Breast epithelium (tissue), 4 donors: ENCODE measurements around the gene NHLRC1. TPM values are rescaled to one million over a fixed set of nuclear protein-coding genes. Genes with fewer than 3 reads are reported as not detected.
A peak's percentile ranks its signal among the peaks of the same experiment; 100 is the strongest.
"Not testable (repeated sequence)": the region's sequence is repeated elsewhere in the genome, so short reads cannot be mapped to it uniquely, and the experiment has no call there.

Experiments used
- DNase-seq, 2 donors: peaks; one replicate each; pipeline ENCODE4 v3.0.0-alpha.2; 2019; ENCODE audit warnings: low spot score in 2 of 2
- H3K27ac ChIP-seq, 2 donors: fragments of 200-600 bp; sonication (generic) in 1 of 2; one replicate each; pipeline ENCODE4 v1.5.1; 2016 to 2019; ENCODE audit warnings: mild to moderate bottlenecking in 1 of 2
- H3K27me3 ChIP-seq, 2 donors: fragments of 200-600 bp; sonication (generic) in 1 of 2; one replicate each; pipeline versions ENCODE4 v1.5.1 to v1.6.0; 2017 to 2019; ENCODE audit warnings: control low read depth in 1 of 2, mild to moderate bottlenecking in 1 of 2
- H3K36me3 ChIP-seq: fragments of 200-600 bp; one replicate; pipeline ENCODE4 v1.5.1; 2019
- H3K4me1 ChIP-seq, 2 donors: fragments of 200-600 bp; sonication (generic); one replicate each; pipeline ENCODE4 v1.5.1; 2016 to 2019; ENCODE audit warnings: control low read depth in 1 of 2
- H3K4me3 ChIP-seq, 3 donors: fragments of 200-600 bp; sonication (generic); 1 replicate in 2 of 3; 2 replicates in 1 of 3; pipeline ENCODE4 v1.5.1; 2016 to 2019; ENCODE audit warnings: mild to moderate bottlenecking in 3 of 3, moderate library complexity in 2 of 3
- H3K9me3 ChIP-seq, 2 donors: fragments of 200-600 bp; sonication (generic) in 1 of 2; one replicate each; pipeline ENCODE4 v1.5.1; 2016 to 2019; ENCODE audit warnings: control low read depth in 1 of 2
- POLR2A ChIP-seq: fragments of 450-650 bp; IDR thresholded peaks from one replicate; pipeline ENCODE4 v1.6.1; 2016; ENCODE audit warnings: antibody characterized with exemption, mild to moderate bottlenecking, moderate library complexity
- POLR2AphosphoS5 ChIP-seq, 3 donors: sonication (generic); formaldehyde crosslinking; IDR thresholded peaks; one replicate each; pipeline ENCODE4 v1.6.1; 2017; ENCODE audit warnings: antibody characterized with exemption in 3 of 3
- intact Hi-C: fragments of 100-400 bp; cut with DNase I; formaldehyde crosslinking; loops from one replicate; pipeline ENCODE4 v1.15.1; 2023; ENCODE audit warnings: low total_unique reads
- total RNA-seq, 3 donors: library from RNA; depleted of rRNA; stranded (reverse); fragments of >200 nt; gene quantifications; one replicate each; pipeline ENCODE4 v1.1.0, GENCODE V29; 2016
- TF ChIP-seq, protein P1 (sequence below), 3 donors: fragments of 450-650 bp; IDR thresholded peaks; one replicate each; pipeline ENCODE4 v1.5.1; 2016 to 2017; ENCODE audit warnings: antibody characterized with exemption in 3 of 3, mild to moderate bottlenecking in 3 of 3, moderate library complexity in 3 of 3

Gene NHLRC1
- total RNA-seq, 3 donors from 2014 or later = 2.0 to 3.2 (median 2.7) TPM

GRCh38 chr6:18154507-18155149 is 32.2 kb upstream of the NHLRC1 start, which contains the start of gene TPMT:
TPMT (minus strand) TSS chr6:18155077; CDS start chr6:18149127, 5,950 bp downstream.
- H3K9me3 ChIP-seq = no peaks in the 10 kb centered on the region
- no peaks in the 10 kb centered on the region for H3K36me3 ChIP-seq
- TF ChIP-seq POLR2A (no peak), POLR2AphosphoS5 (IDR thresholded peaks at IDR 0.05) (peak in 2 of 3 donors; percentile 64 to 75)
- TF ChIP-seq, protein P1, sequence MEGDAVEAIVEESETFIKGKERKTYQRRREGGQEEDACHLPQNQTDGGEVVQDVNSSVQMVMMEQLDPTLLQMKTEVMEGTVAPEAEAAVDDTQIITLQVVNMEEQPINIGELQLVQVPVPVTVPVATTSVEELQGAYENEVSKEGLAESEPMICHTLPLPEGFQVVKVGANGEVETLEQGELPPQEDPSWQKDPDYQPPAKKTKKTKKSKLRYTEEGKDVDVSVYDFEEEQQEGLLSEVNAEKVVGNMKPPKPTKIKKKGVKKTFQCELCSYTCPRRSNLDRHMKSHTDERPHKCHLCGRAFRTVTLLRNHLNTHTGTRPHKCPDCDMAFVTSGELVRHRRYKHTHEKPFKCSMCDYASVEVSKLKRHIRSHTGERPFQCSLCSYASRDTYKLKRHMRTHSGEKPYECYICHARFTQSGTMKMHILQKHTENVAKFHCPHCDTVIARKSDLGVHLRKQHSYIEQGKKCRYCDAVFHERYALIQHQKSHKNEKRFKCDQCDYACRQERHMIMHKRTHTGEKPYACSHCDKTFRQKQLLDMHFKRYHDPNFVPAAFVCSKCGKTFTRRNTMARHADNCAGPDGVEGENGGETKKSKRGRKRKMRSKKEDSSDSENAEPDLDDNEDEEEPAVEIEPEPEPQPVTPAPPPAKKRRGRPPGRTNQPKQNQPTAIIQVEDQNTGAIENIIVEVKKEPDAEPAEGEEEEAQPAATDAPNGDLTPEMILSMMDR (IDR thresholded peaks at IDR 0.05) = no peak
- H3K4me3 ChIP-seq = peak within 1 kb of the TSS; percentile 75 to 98 (median 98)
- DNase-seq = no peak
- peak within 1 kb of the TSS; percentile 92 for H3K27ac ChIP-seq
- H3K4me1 ChIP-seq = peaks cover 0 to 9% of the 10 kb centered on the region in 2 donors
- intact Hi-C loops = no loop called here
- no peaks in the 10 kb centered on the region for H3K27me3 ChIP-seq

GRCh38 chr6:18153311-18153703 is 30.8 kb upstream of the NHLRC1 start:
- peaks cover 0 to 9% of the 10 kb centered on the region in 2 donors for H3K4me1 ChIP-seq
- intact Hi-C loops = no loop called here
- H3K36me3 ChIP-seq = no peaks in the 10 kb centered on the region
- no peak for TF ChIP-seq POLR2AphosphoS5 (IDR thresholded peaks at IDR 0.05)
- TF ChIP-seq, protein P1 (IDR thresholded peaks at IDR 0.05) = no peak
- H3K27me3 ChIP-seq = no peaks in the 10 kb centered on the region
- H3K9me3 ChIP-seq = no peaks in the 10 kb centered on the region
- H3K27ac ChIP-seq = no peak overlapping the region
- DNase-seq = no peak
- no peak overlapping the region for H3K4me3 ChIP-seq

DNA sequence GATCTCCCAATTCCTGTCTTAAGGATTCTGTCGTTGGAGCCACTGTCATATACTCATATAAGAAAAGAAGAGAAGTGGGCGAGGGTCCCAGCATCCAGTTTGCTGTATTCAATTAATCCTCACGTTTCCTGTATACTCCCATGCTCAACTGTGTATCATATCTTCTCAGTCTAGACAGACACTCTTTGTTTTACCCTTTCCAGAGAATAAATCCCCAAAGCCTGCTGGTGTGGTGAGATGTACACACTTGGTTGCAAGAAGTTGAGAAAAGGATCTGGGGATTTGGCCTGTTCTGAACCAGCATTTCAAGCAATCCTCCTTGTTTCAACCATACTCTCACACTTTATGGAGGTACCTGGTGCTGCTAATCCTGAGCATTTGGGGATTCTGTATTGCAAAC is 29.3 kb upstream of the NHLRC1 start:
- peaks cover 0 to 9% of the 10 kb centered on the region in 2 donors for H3K4me1 ChIP-seq
- no peaks in the 10 kb centered on the region for H3K9me3 ChIP-seq
- no peak overlapping the region for H3K27ac ChIP-seq
- TF ChIP-seq, protein P1 (IDR thresholded peaks at IDR 0.05) = no peak
- TF ChIP-seq POLR2AphosphoS5 (IDR thresholded peaks at IDR 0.05) = no peak
- no peak for TF ChIP-seq POLR2A
- no peak overlapping the region for H3K4me3 ChIP-seq
- no peaks in the 10 kb centered on the region for H3K36me3 ChIP-seq
- no peaks in the 10 kb centered on the region for H3K27me3 ChIP-seq
- intact Hi-C loops = no loop called here
- no peak for DNase-seq

GRCh38 chr6:18151391-18151790 is 28.9 kb upstream of the NHLRC1 start:
- DNase-seq = not testable (repeated sequence)

DNA sequence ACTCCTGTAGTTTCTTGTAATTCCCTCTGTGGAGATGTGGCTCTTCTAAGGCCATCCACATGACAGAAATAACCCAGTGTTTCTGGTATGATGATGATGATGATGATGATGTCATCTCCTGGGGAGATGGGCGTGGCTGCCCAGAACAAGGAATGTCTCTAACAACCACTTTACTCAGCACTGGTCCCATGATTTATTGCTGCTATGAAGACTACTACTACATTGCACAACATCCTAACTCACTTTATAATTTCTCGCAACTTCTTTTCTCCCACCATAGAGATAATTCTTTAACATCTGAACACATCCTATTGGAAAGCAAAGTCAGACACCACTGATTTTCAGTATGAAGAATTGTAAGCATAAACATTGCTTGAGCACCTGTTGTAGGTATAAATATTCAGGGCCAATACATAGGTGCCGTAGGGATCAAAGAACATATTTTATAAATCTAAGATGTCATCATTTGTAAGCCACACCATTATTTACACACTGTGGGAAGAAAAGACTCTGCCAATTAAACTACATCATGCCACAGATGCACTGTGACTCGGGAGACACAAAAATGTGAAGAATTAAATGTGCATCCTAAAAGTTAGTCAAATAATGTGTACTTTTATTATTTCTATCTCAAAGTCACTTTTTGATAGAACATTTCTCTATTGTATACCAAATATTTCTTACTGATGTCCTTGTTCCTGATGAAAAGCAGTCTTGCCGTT is 26.0 kb upstream of the NHLRC1 start:
- no peak for DNase-seq
- H3K36me3 ChIP-seq = no peaks in the 10 kb centered on the region
- no peaks in the 10 kb centered on the region for H3K27me3 ChIP-seq
- no peaks in the 10 kb centered on the region for H3K9me3 ChIP-seq
- no peak for TF ChIP-seq POLR2A
- TF ChIP-seq, protein P1 (IDR thresholded peaks at IDR 0.05) = no peak
- no peak for TF ChIP-seq POLR2AphosphoS5 (IDR thresholded peaks at IDR 0.05)
- peaks cover 0 to 2% of the 10 kb centered on the region in 2 donors for H3K4me1 ChIP-seq
- H3K4me3 ChIP-seq = no peak overlapping the region
- H3K27ac ChIP-seq = no peak overlapping the region
- intact Hi-C loops = no loop called here

More at GRCh38 chr6:18151391-18151790, 28.9 kb upstream of the NHLRC1 start:
- H3K4me1 ChIP-seq, intact Hi-C loops, H3K4me3 ChIP-seq, H3K36me3 ChIP-seq, H3K27ac ChIP-seq, H3K27me3 ChIP-seq, H3K9me3 ChIP-seq: not testable (repeated sequence)
